ENCODE data around the gene SLC4A1. TPM values are rescaled to one million over a fixed set of nuclear protein-coding genes. Genes with fewer than 3 reads are reported as not detected.

The SLC4A1 gene
- total RNA-seq, 4 donors from 2014 or later, result 0.21 TPM; not detected in 3

GRCh38 chr17:44210342-44211192, 57.4 kb downstream of the SLC4A1 start:
- H3K27ac ChIP-seq, result peak overlapping the region in 3 of 4 donors; percentile 54 to 84 (median 81)
- peak; percentile 81 to 82 for DNase-seq (ENCODE audit: low spot score in 2 of 2)
- whole genome bisulfite sequencing, 2 donors, result 12 to 51% methylated on average over 22 to 24 of the region's 64 CpGs

GRCh38 chr17:44209786-44210341, 58.1 kb downstream of the SLC4A1 start:
- Histone ChIP-seq H3K27ac (peak overlapping the region in 3 of 4 donors; percentile 54 to 84 (median 81)), H3K4me3 (no peak overlapping the region)
- WGBS, 2 donors, result 70 to 73% methylated on average over 11 of the region's 11 CpGs

More at GRCh38 chr17:44210342-44211192, 57.4 kb downstream of the SLC4A1 start:
- Histone ChIP-seq H3K27me3 (no peaks in the 10 kb centered on the region), H3K9me3 (no peaks in the 10 kb centered on the region), H3K4me1 (peaks cover 0 to 44% (median 12%) of the 10 kb centered on the region in 4 donors), H3K36me3 (peaks cover 2 to 89% (median 25%) of the 10 kb centered on the region in 3 donors), H3K4me3 (no peak overlapping the region)
- TF ChIP-seq CTCF (IDR thresholded peaks at IDR 0.05) (peak; percentile 98 to 100 (median 99)), EP300 (IDR thresholded peaks at IDR 0.05) (peak in 1 of 2 donors; percentile 64), POLR2A (IDR thresholded peaks at IDR 0.05) (no peak)

GRCh38 chr17:44207743-44208142, 60.2 kb downstream of the SLC4A1 start:
- H3K4me1 ChIP-seq, result peaks cover 0 to 49% (median 16%) of the 10 kb centered on the region in 4 donors
- H3K9me3 ChIP-seq, result no peaks in the 10 kb centered on the region
- no peak for DNase-seq (ENCODE audit: low spot score in 2 of 2)
- TF ChIP-seq POLR2A (IDR thresholded peaks at IDR 0.05), result no peak
- TF ChIP-seq CTCF (IDR thresholded peaks at IDR 0.05), result no peak
- TF ChIP-seq EP300 (IDR thresholded peaks at IDR 0.05), result no peak
- H3K4me3 ChIP-seq, result no peak overlapping the region
- H3K27me3 ChIP-seq, result no peaks in the 10 kb centered on the region
- H3K27ac ChIP-seq, result no peak overlapping the region
- 76 to 80% methylated on average over 5 of the region's 5 CpGs for WGBS, 2 donors
- H3K36me3 ChIP-seq, result peaks cover 2 to 61% (median 15%) of the 10 kb centered on the region in 3 donors

More at GRCh38 chr17:44209786-44210341, 58.1 kb downstream of the SLC4A1 start:
- H3K9me3 ChIP-seq, result no peaks in the 10 kb centered on the region
- H3K4me1 ChIP-seq, result peaks cover 0 to 42% (median 12%) of the 10 kb centered on the region in 4 donors
- TF ChIP-seq EP300 (IDR thresholded peaks at IDR 0.05) (no peak), CTCF (IDR thresholded peaks at IDR 0.05) (no peak), POLR2A (IDR thresholded peaks at IDR 0.05) (no peak)
- H3K27me3 ChIP-seq, result no peaks in the 10 kb centered on the region
- DNase-seq (ENCODE audit: low spot score in 2 of 2), result no peak
- peaks cover 2 to 82% (median 18%) of the 10 kb centered on the region in 3 donors for H3K36me3 ChIP-seq

GRCh38 chr17:44207319-44207718, 60.6 kb downstream of the SLC4A1 start:
- H3K36me3 ChIP-seq, result peaks cover 2 to 57% (median 15%) of the 10 kb centered on the region in 3 donors
- H3K4me3 ChIP-seq, result no peak overlapping the region
- H3K9me3 ChIP-seq, result no peaks in the 10 kb centered on the region
- H3K27me3 ChIP-seq, result no peaks in the 10 kb centered on the region
- DNase-seq (ENCODE audit: low spot score in 2 of 2), result no peak
- H3K4me1 ChIP-seq, result peaks cover 0 to 47% (median 15%) of the 10 kb centered on the region in 4 donors
- TF ChIP-seq EP300 (IDR thresholded peaks at IDR 0.05) (no peak), CTCF (IDR thresholded peaks at IDR 0.05) (no peak), POLR2A (IDR thresholded peaks at IDR 0.05) (no peak)
- H3K27ac ChIP-seq, result no peak overlapping the region
- 84% methylated on average over 17 of the region's 17 CpGs for WGBS, 2 donors

GRCh38 chr17:44206825-44207155, 61.1 kb downstream of the SLC4A1 start:
- TF ChIP-seq EP300 (IDR thresholded peaks at IDR 0.05), result no peak
- TF ChIP-seq POLR2A (IDR thresholded peaks at IDR 0.05), result no peak
- no peak for TF ChIP-seq CTCF (IDR thresholded peaks at IDR 0.05)
- H3K4me3 ChIP-seq, result no peak overlapping the region
- peaks cover 0 to 47% (median 15%) of the 10 kb centered on the region in 4 donors for H3K4me1 ChIP-seq
- H3K36me3 ChIP-seq, result peaks cover 2 to 52% (median 15%) of the 10 kb centered on the region in 3 donors
- no peaks in the 10 kb centered on the region for H3K9me3 ChIP-seq
- H3K27me3 ChIP-seq, result no peaks in the 10 kb centered on the region
- WGBS, 2 donors, result 75 to 80% methylated on average over 5 to 6 of the region's 6 CpGs
- H3K27ac ChIP-seq, result peak overlapping the region in 1 of 4 donors; percentile 22
- no peak for DNase-seq (ENCODE audit: low spot score in 2 of 2)
